H1 (cell line): Measurements from ENCODE around the gene KPNA4.

Source experiments
- CEBPB ChIP-seq: IDR thresholded peaks from 2 replicates; pipeline ENCODE4 v1.6.1; 2012; ENCODE audit warnings: low read depth, low read length
- POLR2AphosphoS5 ChIP-seq: IDR thresholded peaks from 2 replicates; pipeline ENCODE4 v1.6.1; 2011; ENCODE audit warnings: low read depth, low read length

DNA sequence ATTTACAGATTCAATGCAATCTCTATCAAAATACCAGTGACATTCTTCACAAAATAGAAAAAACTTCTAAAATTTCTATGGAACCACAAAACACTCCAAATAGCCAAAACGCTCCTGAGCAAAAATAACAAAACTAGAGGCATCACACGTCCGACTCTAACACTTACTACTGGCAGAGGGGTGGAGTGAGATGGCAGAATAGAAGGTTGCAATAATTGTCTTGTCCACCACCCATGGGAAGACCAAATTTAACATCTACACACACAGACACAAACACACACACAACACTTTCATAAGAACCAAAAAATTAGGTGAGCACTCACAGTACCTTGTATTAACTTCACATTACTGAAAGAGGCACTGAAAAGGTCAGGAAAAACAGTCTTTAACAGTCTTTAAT is 21.3 kb upstream of the KPNA4 start:
- no peak for TF ChIP-seq CEBPB
- TF ChIP-seq POLR2AphosphoS5: no peak
